GM21360 (cell line): ENCODE data around the gene CALML5.

Source experiments
- ATAC-seq: cut with Tn5 transposase; IDR thresholded peaks from one replicate; pipeline ENCODE4 v1.9.1; 2021; ENCODE audit warnings: mild to moderate bottlenecking, moderate library complexity; ENCODE audit not compliant: unreplicated experiment

Gene CALML5

GRCh38 chr10:5499493-5500140 lies at the start of gene CALML5:
Gene CALML5 (minus strand): TSS chr10:5499570. CDS start chr10:5499438, 132 bp downstream.
- ATAC-seq = no peak

- ATAC-seq = no peak
Observed at GRCh38 chr10:5547931-5548660, 48.7 kb upstream of the CALML5 start.

- ATAC-seq = no peak
Observed at GRCh38 chr10:5547681-5547930, 48.2 kb upstream of the CALML5 start.

GRCh38 chr10:5546891-5547680 lies 47.7 kb upstream of the CALML5 start:
- no peak for ATAC-seq

GRCh38 chr10:5545778-5546710 lies 46.7 kb upstream of the CALML5 start:
- no peak for ATAC-seq

GRCh38 chr10:5545426-5545777 lies 46.0 kb upstream of the CALML5 start:
- ATAC-seq = no peak

GRCh38 chr10:5545011-5545410 lies 45.6 kb upstream of the CALML5 start:
- ATAC-seq = no peak

GRCh38 chr10:5544216-5544805 lies 44.9 kb upstream of the CALML5 start:
- ATAC-seq = no peak

- ATAC-seq = no peak
Observed at GRCh38 chr10:5543623-5544022, 44.3 kb upstream of the CALML5 start.

GRCh38 chr10:5542100-5542499 lies 42.7 kb upstream of the CALML5 start:
- no peak for ATAC-seq

- ATAC-seq = no peak
Observed at GRCh38 chr10:5540891-5541290, 41.5 kb upstream of the CALML5 start.

- no peak for ATAC-seq
Observed at GRCh38 chr10:5540080-5540479, 40.7 kb upstream of the CALML5 start.

GRCh38 chr10:5538892-5539651 lies 39.7 kb upstream of the CALML5 start:
- ATAC-seq = no peak

GRCh38 chr10:5538446-5538845 lies 39.1 kb upstream of the CALML5 start:
- ATAC-seq = no peak

- no peak for ATAC-seq
Observed at GRCh38 chr10:5537684-5538083, 38.3 kb upstream of the CALML5 start.

GRCh38 chr10:5536486-5537081 lies 37.2 kb upstream of the CALML5 start:
- no peak for ATAC-seq

- no peak for ATAC-seq
Observed at GRCh38 chr10:5534880-5535856, 35.8 kb upstream of the CALML5 start.

- no peak for ATAC-seq
Observed at GRCh38 chr10:5534051-5534821, 34.9 kb upstream of the CALML5 start.
